HG02870 (cell line): ENCODE measurements around the gene ZSCAN9.
A peak's percentile ranks its signal among the peaks of the same experiment; 100 is the strongest.

Source experiments
- ATAC-seq: cut with Tn5 transposase; IDR thresholded peaks from one replicate; pipeline ENCODE4 v1.9.1; 2021; ENCODE audit warnings: mild to moderate bottlenecking, moderate library complexity; ENCODE audit not compliant: unreplicated experiment

Gene ZSCAN9

GRCh38 chr6:28225056-28225834 lies at the start of gene ZSCAN9:
TSS of gene ZSCAN9 (plus strand) at chr6:28225275. CDS start at chr6:28227085, 1,810 bp downstream.
- ATAC-seq = peak; percentile 78

DNA sequence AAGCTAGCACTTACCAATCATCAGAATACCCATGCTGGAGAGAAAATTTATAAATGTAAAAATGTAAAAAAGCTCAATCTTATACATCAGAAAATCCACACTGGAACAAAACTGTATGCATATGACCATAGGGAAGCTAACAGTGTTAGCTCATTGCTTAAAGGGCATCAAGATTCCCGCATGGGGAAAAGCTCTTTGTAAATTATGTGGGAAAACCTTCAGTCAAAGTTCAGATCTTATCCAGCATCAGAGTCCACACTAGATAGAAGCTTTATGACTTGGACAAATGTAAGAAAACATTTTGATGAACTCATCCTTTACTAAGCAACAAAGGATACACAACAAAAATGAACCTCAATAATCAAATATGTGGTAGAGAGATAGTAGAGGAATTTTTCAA lies 48.7 kb upstream of the ZSCAN9 start:
- no peak for ATAC-seq

DNA sequence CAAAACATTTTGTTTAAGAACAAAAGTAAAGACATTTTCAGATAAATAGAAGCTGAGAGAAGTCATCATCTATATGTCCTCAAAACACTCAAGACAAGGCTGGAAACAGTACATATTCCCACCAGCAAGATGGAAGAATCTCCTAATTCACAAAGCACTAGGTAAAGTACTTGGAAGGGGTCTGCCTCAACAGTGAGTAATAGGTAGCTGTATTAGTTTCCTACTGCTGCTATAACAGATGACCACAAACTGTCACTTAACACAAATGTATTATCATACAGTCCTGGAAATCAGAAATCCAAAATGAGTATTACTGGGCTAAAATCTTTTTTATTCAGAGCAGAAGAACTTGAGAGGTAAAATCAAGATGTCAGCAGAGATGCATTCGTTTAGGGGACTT lies 42.8 kb upstream of the ZSCAN9 start:
- no peak for ATAC-seq

DNA sequence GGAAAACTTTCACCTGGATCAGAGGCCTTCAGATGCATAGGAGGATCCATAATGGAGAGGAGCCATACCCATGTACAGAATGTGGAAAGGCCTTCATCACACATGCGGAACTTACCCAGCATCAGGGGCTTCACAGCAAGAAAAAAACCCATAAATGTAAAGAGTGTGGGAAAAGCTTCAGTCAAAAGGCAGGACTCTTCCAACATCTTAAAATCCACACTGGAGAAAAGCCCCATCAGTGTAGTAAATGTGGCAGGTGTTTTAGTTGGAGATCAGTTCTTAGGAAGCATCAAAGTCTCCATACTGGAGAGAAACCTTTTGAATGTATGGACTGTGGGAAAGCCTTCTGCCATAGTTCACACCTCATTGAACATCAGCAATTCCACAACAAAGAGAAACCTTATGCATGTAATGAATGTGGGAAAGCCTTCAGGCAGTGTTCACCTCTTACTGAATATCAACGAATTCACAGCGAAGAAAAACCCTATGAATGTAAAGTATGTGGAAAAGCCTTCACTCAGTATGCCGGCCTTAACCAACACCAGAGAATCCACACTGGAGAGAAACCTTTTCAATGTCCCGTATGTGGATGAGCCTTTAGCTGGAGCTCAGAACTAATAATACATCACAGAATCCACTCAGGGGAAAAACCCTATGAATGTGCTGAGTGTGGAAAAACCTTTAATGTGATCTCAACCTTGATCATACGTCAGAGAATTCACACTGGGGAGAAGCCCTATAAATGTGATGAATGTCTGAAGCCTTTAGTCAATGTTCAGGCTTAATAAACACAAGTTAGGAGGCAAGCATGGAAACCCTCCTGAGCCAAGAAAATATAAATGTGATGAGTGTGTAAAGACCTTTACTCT lies 36.7 kb upstream of the ZSCAN9 start:
- ATAC-seq = no peak

GRCh38 chr6:28200020-28200419 lies 25.1 kb upstream of the ZSCAN9 start:
- ATAC-seq = no peak

DNA sequence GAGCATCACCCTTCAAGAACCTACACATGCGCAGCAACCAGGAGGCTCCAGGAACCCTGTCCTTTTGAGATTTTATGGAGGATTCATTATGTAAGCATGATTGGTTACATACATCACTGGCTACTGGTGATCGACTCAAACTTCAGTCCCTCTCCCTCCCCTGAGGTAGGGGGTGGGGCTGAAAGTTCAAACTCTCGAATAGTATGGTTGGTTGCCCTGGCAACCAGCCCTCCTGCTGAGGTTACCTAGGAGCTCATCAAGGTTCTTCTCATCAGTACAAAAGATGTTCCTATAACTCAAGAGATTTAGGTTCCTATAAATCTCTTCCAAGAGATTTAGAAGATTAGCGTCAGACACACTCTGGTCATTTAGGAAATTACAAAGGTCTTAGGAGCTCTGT lies 21.9 kb upstream of the ZSCAN9 start:
- no peak for ATAC-seq

DNA sequence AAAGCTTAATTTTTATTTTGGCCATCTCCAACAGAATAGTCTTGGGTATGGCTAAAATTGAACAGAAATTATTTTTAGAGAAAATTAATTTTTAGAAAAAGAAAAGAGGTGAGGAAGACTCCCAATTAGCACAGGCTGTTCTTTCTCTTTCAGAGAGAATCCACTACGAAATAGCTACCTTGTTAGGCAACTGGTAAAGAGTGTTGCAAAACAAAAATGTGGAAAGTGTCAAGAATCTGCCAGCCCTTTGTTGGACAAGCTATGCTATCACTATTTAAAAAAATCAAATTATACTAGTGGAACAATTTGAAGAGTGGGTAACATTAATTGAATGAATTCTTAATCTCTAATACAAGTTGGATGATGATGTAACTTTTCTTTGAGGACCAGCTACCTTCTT lies 19.2 kb upstream of the ZSCAN9 start:
- ATAC-seq = no peak

- ATAC-seq = no peak
These were observed 18.5 kb upstream of the ZSCAN9 start for GRCh38 chr6:28206527-28206926.

DNA sequence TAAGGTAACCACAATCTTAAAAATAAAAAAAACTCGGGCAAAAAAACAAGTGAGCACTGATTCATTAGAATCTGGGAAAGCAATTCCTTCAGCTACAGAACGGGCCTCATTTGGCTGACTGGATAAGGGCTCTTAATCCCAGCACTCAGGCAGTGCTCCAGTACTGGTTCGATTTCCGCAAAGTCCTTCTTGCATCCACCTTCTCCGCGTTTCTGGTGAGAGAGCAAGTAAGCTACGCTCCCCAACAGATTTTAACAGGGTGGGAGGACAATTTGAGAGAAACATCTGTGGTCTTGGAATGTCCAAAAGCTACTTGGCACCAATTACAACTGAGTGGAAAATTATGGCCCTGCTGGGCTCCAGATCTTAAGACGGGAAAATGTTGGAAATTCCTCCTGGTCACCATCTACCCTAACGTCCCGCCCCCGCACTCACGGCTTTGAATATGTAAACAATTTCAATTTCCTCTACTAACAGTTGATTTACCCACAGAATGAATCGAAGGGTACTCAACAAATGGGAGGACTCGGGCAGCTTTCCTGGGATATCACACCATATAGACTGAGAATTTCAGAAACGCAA lies 18.1 kb upstream of the ZSCAN9 start:
- no peak for ATAC-seq

DNA sequence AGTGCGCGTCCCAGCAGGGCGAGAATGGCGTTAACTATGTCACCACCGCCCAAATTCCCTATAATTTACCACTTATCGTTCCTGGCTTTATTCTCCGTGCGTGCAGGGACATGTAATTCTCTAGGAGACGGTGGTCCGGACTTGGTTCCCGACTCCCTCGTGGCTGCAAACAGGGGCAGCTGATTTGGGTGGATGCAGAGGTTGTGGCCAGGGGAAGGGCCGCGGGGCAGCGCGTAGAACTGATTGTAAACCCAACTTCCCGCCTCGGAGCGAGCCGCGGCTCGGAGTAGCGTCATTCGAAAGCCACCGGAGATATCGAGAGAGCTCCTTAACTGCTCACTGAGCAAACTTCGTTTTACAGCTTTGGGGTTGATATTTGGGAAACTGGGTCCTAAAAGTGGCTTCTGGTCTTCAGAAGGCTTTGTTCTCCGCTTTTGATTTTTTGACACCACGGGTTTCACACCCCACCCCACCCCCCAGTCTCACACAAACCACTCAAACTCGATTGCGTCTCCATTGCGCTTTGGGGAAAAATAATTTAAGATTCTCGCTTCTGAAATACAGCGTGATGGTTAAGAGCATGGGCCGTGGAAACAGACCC lies 17.5 kb upstream of the ZSCAN9 start:
- no peak for ATAC-seq

- ATAC-seq = no peak
These were observed 16.9 kb upstream of the ZSCAN9 start for GRCh38 chr6:28208111-28208659.

DNA sequence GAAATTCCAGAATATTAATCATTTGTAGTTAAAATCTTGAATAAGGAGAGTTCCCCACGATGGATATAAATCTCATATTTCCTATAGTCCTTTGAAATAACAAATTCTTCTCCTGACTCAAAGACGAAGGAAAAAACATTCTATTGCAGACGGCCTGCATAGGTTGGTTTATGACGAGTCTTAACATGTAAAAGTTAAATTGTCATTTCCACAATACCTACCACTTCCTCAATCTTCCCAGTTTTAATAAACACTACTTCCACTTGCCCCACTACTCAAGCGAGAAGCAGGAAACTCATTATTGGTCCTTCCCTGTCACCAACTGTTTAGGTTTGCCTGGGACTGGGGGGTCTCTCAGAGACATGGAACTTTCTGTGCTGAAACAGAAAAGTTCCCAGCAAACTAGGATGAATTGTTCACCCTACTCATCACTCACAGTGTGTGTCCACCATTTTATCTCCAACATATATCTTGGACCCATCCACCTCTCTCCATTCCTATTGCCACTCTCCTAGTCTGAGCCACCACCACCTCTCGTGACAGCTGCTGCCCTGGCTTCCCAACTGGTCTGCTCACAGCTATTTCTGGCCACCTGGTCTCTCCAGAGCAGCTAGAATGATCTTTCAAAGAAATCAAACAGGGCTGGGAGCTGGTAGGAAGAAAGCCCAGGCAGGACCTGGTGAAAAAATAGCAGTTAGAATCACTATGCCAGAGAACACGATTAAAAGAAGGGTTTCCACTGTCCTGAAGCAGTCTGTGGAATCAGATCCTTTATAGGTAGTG lies 15.1 kb upstream of the ZSCAN9 start:
- no peak for ATAC-seq

GRCh38 chr6:28211840-28212509 lies 13.1 kb upstream of the ZSCAN9 start:
- ATAC-seq = peak; percentile 33

- ATAC-seq = peak; percentile 55
These were observed 12.4 kb upstream of the ZSCAN9 start for GRCh38 chr6:28212510-28213212.

- ATAC-seq = no peak
These were observed 11.9 kb upstream of the ZSCAN9 start for GRCh38 chr6:28213213-28213523.

DNA sequence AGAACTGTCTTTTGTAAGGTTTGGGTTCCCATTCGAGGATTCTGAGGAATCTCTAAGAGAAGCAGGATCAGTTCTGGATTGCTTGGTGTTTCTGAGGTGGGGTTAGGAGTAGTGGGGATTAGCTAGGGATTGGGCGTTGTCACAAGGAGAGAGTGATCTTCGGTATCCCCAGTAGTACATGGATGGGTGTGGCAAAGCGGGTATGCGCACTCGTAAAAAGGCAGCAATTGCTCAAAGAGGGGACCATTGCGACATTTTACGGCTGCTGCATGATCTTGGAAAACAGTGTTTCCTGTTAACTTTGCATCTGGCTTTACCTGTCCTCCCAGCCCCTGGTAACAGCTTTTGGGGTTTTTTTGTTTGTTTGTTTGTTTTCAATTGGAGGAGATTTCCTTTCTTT lies 9.7 kb upstream of the ZSCAN9 start:
- ATAC-seq = no peak

- ATAC-seq = no peak
These were observed 7.2 kb upstream of the ZSCAN9 start for GRCh38 chr6:28217890-28218289.

GRCh38 chr6:28218312-28219248 lies 6.5 kb upstream of the ZSCAN9 start:
- ATAC-seq = no peak
